Measurements from ENCODE around the gene CDKN1C. TPM values are rescaled to one million over a fixed set of nuclear protein-coding genes. Genes with fewer than 3 reads are reported as not detected.

The CDKN1C gene
- total RNA-seq, 1 experiment from 2014 or later = 0.25 TPM

DNA sequence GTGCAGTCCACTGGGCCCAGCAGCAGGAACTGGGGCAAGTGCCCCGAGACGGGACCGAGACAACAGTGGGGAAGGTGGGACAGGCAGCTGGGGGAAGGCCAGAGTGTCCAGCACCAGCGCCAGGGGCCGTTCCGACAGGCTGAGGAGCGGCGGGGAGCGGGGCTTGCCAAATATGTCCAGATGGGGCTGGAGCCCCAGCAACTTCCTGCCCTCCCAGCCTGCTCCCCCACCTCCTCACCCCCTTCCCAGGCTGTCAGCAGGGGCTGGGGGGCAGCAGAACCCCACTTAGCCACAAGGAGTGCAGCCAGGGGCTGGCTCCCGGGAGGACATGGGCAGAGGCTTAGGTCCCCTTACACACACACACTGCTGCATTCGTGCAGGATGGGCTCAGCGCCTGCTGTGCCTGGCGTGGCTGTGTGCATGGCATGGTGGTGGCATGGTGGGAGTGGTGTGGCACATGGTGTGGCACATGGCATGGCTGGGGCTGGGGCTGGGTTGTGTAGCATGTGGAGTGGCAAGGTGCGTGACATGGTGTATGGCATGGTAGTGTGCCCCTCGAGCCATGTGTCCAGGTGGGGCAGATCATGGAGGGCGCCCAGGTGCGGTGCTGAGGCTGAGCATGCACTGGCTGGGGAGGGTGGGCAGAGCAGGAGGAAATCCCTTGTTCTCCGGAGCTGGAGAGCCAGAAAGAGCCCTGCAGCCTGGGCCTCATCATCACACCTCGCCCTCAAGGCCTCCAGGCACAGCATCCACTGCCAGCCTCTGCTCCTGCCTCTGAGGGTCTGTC lies 51.7 kb downstream of the CDKN1C start:
- DNase-seq (ENCODE audit: extremely low read depth, low read depth) = no peak

Small RNA genes within 50 kb of the gene (small RNA-seq; reads per million reads assigned to genes)
- 0 reads per million in 2 experiments for gene AC013791.1

Other genes starting within 250 kb of the CDKN1C start
- gene KCNQ1OT1, start 185.8 kb downstream of the CDKN1C start, total RNA-seq (2014; rRNA removed; shearing (Covaris generic)) = 0.49 and 0.72 TPM in 2 replicates
- 5.6 and 7.7 TPM in 2 replicates for gene PHLDA2, start 43.6 kb upstream of the CDKN1C start, total RNA-seq (2014; rRNA removed; shearing (Covaris generic))
- 65.7 and 69.7 TPM in 2 replicates for gene NAP1L4, start 106.6 kb upstream of the CDKN1C start, total RNA-seq (2014; rRNA removed; shearing (Covaris generic))
- 77.5 and 88.1 TPM in 2 replicates for gene CARS1, start 171.6 kb upstream of the CDKN1C start, total RNA-seq (2014; rRNA removed; shearing (Covaris generic))